ENCODE measurements around the gene MAPK7. TPM values are rescaled to one million over a fixed set of nuclear protein-coding genes. Genes with fewer than 3 reads are reported as not detected.

The MAPK7 gene
- total and polyA plus RNA-seq, 2 donors (not counting 3 experiments of a cell fraction or from before 2014, with no cell fraction given): 16.8 to 30.7 TPM

DNA sequence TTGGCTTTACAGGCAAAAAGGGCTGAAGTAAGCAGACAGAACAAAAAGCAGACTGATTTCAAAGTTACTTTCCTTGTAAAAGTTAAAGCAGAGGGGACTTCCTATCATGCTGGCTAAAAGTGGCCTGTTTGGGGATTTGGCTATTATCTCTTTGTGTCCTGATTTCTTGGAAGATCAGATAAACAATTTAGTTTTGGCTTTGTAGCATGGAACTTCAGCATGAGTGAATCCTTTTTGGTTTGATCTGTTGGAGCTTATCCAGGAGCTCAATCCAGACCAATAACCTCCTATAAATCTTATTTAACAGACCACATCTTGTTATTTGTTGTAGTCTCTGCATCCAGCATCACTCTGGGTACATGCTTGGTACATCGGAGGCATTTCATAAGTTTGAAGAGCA is 23.9 kb downstream of the MAPK7 start:
- Histone ChIP-seq H3K9me3 (replicated peaks; ENCODE audit: control insufficient read depth, insufficient read depth, low read length) (no peaks in the 10 kb centered on the region), H3K27ac (ENCODE audit: insufficient read depth, low read depth, low read length) (no peak overlapping the region), H3K4me3 (replicated peaks in 1 of 3; ENCODE audit: insufficient read depth in 1 of 3, low read depth in 1 of 3, low read length in 3 of 3) (no peak overlapping the region), H2AFZ (ENCODE audit: low read depth, low read length) (no peak overlapping the region), H4K20me1 (replicated peaks; ENCODE audit: control insufficient read depth, extremely low read depth, insufficient read depth, low read length) (no peaks in the 10 kb centered on the region), H3K36me3 (ENCODE audit: control insufficient read depth in 2 of 2, extremely low read depth in 1 of 2, insufficient read depth in 2 of 2, low read length in 2 of 2) (no peaks in the 10 kb centered on the region), H3K79me2 (ENCODE audit: control insufficient read depth, insufficient read depth, low read length) (no peaks in the 10 kb centered on the region), H3K9ac (replicated peaks; ENCODE audit: extremely low read depth, insufficient read depth, low read length) (no peak overlapping the region), H3K4me1 (ENCODE audit: control insufficient read depth, extremely low read depth, insufficient read depth, low read length) (peaks cover 10% of the 10 kb centered on the region), H3K27me3 (ENCODE audit: control insufficient read depth in 2 of 2, insufficient read depth in 2 of 2, low read length in 2 of 2) (no peaks in the 10 kb centered on the region), H3K9me1 (replicated peaks; ENCODE audit: control insufficient read depth, extremely low read depth, insufficient read depth, low read length) (no peaks in the 10 kb centered on the region), H3K4me2 (ENCODE audit: insufficient read depth, low read length) (no peak overlapping the region)
- no peak for TF ChIP-seq FOS (IDR thresholded peaks at IDR 0.05; ENCODE audit: borderline replicate concordance, insufficient read depth, low read length)
- TF ChIP-seq JUN (IDR thresholded peaks at IDR 0.05; ENCODE audit: borderline replicate concordance, insufficient read depth, insufficient read length, low read depth): no peak
- no peak for TF ChIP-seq POLR2A (IDR thresholded peaks at IDR 0.05; ENCODE audit: low read depth, low read length)
- TF ChIP-seq POLR2AphosphoS5 (IDR thresholded peaks at IDR 0.05; ENCODE audit: insufficient read depth, low read depth, low read length): no peak
- TF ChIP-seq, protein P1, sequence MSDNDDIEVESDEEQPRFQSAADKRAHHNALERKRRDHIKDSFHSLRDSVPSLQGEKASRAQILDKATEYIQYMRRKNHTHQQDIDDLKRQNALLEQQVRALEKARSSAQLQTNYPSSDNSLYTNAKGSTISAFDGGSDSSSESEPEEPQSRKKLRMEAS (IDR thresholded peaks at IDR 0.05; ENCODE audit: insufficient read depth, insufficient read length): no peak
- TF ChIP-seq GATA2 (IDR thresholded peaks at IDR 0.05; ENCODE audit: insufficient read depth, insufficient read length, low read depth, low read length): no peak
- TF ChIP-seq, protein P2, sequence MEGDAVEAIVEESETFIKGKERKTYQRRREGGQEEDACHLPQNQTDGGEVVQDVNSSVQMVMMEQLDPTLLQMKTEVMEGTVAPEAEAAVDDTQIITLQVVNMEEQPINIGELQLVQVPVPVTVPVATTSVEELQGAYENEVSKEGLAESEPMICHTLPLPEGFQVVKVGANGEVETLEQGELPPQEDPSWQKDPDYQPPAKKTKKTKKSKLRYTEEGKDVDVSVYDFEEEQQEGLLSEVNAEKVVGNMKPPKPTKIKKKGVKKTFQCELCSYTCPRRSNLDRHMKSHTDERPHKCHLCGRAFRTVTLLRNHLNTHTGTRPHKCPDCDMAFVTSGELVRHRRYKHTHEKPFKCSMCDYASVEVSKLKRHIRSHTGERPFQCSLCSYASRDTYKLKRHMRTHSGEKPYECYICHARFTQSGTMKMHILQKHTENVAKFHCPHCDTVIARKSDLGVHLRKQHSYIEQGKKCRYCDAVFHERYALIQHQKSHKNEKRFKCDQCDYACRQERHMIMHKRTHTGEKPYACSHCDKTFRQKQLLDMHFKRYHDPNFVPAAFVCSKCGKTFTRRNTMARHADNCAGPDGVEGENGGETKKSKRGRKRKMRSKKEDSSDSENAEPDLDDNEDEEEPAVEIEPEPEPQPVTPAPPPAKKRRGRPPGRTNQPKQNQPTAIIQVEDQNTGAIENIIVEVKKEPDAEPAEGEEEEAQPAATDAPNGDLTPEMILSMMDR (IDR thresholded peaks at IDR 0.05; ENCODE audit: extremely low read depth in 1 of 2, insufficient read depth in 1 of 2, low read depth in 1 of 2, low read length in 2 of 2): no peak
- no peak for TF ChIP-seq EZH2 (IDR thresholded peaks at IDR 0.05; ENCODE audit: borderline replicate concordance, low read depth, low read length, severe bottlenecking)
- no peak for TF ChIP-seq MYC (IDR thresholded peaks at IDR 0.05; ENCODE audit: low read depth, low read length)
- no TSS peak for BruUV-seq (replicated peaks)
- intact Hi-C loops (cut with micrococcal nuclease) (no loop called here), dilution Hi-C loops (cut with MboI; ENCODE audit: extremely low pct_ligation_motif_present, low sequenced_read_pairs) (no loop called here)
- ChIA-PET POLR2A (no interaction called here), CTCF (interaction anchor here (1.4 kb wide), 1 partner anchor 45 kb away, joined by 4 read pairs; no protein-coding TSS in a partner anchor)
- FAIRE-seq (no peak), DNase-seq (ENCODE audit: low read depth, low spot score) (no peak)

Measured in endothelial cell of umbilical vein (primary cell).